Nephron progenitor cell (in vitro differentiated cells): ENCODE results near the gene SLC9A2.

Experiments used
- DNase-seq: peaks from one replicate; pipeline ENCODE4 v3.0.0; 2021
- H3K27ac Mint-ChIP-seq: 2 replicates; pipeline ENCODE4 v1.8.0; 2021; ENCODE audit warnings: mild to moderate bottlenecking, moderate library complexity, mixed read lengths
- H3K27me3 Mint-ChIP-seq: 2 replicates; pipeline ENCODE4 v1.8.0; 2021; ENCODE audit warnings: mild to moderate bottlenecking, low read depth, mixed read lengths; ENCODE audit not compliant: poor library complexity
- H3K36me3 Mint-ChIP-seq: 2 replicates; pipeline ENCODE4 v1.8.0; 2021; ENCODE audit warnings: low read depth, mixed read lengths
- H3K4me1 Mint-ChIP-seq: 2 replicates; pipeline ENCODE4 v1.8.0; 2021; ENCODE audit warnings: mixed read lengths
- H3K4me3 Mint-ChIP-seq: 2 replicates; pipeline ENCODE4 v1.8.0; 2021; ENCODE audit warnings: mild to moderate bottlenecking, moderate library complexity, mixed read lengths
- H3K9me3 Mint-ChIP-seq: 2 replicates; pipeline ENCODE4 v1.8.0; 2021; ENCODE audit warnings: mild to moderate bottlenecking, moderate library complexity, mixed read lengths
- CTCF ChIP-seq: fragments of 200-600 bp; sonication (generic); IDR thresholded peaks from 2 replicates; pipeline ENCODE4 v1.5.0; 2021; ENCODE audit warnings: antibody characterized with exemption

Gene SLC9A2

GRCh38 chr2:102698369-102699111, 79.2 kb downstream of the SLC9A2 start:
- Mint-ChIP-seq H3K4me3 (no peak overlapping the region), H3K36me3 (no peaks in the 10 kb centered on the region), H3K27ac (no peak overlapping the region), H3K9me3 (no peaks in the 10 kb centered on the region), H3K4me1 (no peaks in the 10 kb centered on the region), H3K27me3 (peaks cover 6% of the 10 kb centered on the region)
- no peak for TF ChIP-seq CTCF
- no peak for DNase-seq

DNA sequence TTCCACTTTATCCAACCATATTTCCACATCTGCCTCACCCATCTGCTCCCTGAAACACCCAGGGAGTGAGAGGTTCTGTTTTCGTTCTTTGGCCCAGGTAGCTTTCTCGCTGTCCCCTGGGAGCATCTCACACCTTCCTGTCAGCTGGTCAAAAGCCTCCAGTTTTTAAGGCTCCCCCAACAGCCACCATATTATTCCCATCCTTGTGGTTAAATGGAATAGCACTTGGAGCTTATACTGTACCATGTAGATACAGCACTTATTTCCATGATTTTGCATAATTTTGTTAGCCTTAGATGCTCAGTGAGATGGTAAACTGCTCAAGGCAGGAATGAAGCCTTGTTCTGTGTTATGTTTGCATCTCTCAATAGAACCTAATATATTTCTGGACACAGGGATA, 84.0 kb downstream of the SLC9A2 start:
- H3K4me3 Mint-ChIP-seq, result no peak overlapping the region
- no peaks in the 10 kb centered on the region for H3K9me3 Mint-ChIP-seq
- H3K27ac Mint-ChIP-seq, result no peak overlapping the region
- H3K27me3 Mint-ChIP-seq, result peaks cover 6% of the 10 kb centered on the region
- DNase-seq, result no peak
- H3K4me1 Mint-ChIP-seq, result peaks cover 10% of the 10 kb centered on the region
- TF ChIP-seq CTCF, result no peak
- H3K36me3 Mint-ChIP-seq, result no peaks in the 10 kb centered on the region

DNA sequence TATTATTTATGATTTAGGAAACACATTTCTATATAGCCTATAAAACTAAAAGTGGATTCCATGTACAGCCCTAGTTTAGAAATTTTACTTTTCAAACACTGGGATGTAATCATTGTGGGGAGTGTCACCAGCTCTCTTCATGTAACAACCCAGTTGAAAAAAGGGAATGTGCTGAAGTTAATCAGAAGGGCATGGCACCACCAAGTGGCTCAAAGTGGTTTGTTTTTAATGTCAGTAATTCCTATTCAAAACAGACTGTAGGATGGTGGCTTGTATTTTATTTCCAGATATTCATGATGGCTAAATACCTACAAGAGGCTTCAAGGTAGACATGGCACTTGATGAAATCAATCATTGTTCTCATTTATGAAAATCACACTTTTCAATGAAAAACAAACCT, 84.4 kb downstream of the SLC9A2 start:
- Mint-ChIP-seq H3K27ac (no peak overlapping the region), H3K36me3 (no peaks in the 10 kb centered on the region), H3K4me3 (no peak overlapping the region), H3K27me3 (peaks cover 6% of the 10 kb centered on the region), H3K9me3 (no peaks in the 10 kb centered on the region), H3K4me1 (peaks cover 13% of the 10 kb centered on the region)
- TF ChIP-seq CTCF, result no peak
- no peak for DNase-seq

- H3K36me3 Mint-ChIP-seq, result no peaks in the 10 kb centered on the region
- no peak overlapping the region for H3K4me3 Mint-ChIP-seq
- no peak overlapping the region for H3K27ac Mint-ChIP-seq
- no peak for TF ChIP-seq CTCF
- peaks cover 3% of the 10 kb centered on the region for H3K27me3 Mint-ChIP-seq
- H3K9me3 Mint-ChIP-seq, result no peaks in the 10 kb centered on the region
- DNase-seq, result no peak
- peaks cover 13% of the 10 kb centered on the region for H3K4me1 Mint-ChIP-seq
Measured at GRCh38 chr2:102704531-102704930, 85.2 kb downstream of the SLC9A2 start.

DNA sequence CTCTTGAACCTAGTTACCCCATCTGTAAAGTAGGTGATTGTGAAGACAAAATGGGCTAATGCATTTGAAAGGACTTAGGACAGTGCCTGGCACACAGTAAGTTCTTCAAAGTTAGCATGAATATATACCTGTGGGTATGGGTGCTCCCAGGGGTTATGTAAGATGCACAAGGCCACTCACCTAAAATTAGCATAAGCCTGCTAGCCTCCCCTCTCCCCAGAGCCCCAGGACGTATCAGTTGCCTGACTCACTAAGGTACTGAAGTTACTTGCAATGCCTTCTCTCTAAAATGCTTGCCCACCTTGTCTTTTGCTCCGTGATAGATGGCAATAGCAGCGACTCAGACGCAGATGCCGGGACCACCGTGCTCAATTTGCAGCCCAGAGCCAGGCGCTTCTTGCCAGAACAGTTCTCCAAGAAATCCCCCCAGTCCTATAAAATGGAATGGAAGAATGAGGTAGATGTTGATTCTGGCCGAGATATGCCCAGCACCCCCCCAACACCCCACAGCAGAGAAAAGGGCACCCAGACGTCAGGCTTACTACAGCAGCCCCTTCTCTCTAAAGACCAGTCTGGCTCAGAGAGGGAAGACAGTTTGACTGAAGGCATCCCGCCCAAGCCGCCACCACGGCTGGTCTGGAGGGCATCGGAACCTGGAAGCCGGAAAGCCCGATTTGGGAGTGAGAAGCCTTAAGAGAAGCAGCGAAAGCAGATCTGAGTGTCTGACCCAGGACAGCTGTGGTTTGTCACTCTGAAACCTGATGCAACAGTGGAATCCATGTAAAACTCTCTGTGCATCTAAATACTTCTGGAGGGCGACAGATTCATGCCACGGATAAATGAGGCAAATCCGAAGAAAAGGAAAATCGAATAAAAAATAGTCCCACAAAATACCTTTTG, 88.7 kb downstream of the SLC9A2 start:
- Mint-ChIP-seq H3K27ac (no peak overlapping the region), H3K9me3 (no peaks in the 10 kb centered on the region), H3K4me3 (no peak overlapping the region), H3K27me3 (no peaks in the 10 kb centered on the region), H3K36me3 (no peaks in the 10 kb centered on the region), H3K4me1 (peaks cover 18% of the 10 kb centered on the region)
- TF ChIP-seq CTCF, result no peak
- no peak for DNase-seq
